ENCODE measurements around the gene ASB18. TPM values are rescaled to one million over a fixed set of nuclear protein-coding genes. Genes with fewer than 3 reads are reported as not detected.

The ASB18 gene
- total and polyA plus RNA-seq, 2 experiments from 2014 or later = not detected

DNA sequence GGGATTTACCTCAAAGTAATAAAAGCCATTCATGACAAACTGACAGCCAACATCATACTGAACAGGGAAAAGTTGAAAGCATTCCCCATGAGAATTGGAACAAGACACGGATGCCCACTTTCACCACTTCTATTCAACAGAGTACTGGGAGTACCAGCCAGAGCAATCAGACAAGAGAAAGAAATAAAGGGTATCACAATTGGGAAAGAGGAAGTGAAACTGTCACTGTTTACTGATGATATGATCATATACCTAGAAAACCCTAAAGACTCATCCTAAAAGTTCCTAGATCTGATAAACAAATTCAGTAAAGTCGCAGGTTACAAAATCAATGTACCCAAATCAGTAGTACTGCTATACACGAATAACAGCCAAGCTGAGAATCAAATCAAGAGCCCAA, 17.2 kb upstream of the ASB18 start:
- H3K27me3 ChIP-seq (ENCODE audit: insufficient read depth) = no peaks in the 10 kb centered on the region
- no peaks in the 10 kb centered on the region for H3K79me2 ChIP-seq (replicated peaks; ENCODE audit: insufficient read depth)
- H3K9me2 ChIP-seq (ENCODE audit: insufficient read depth) = no peaks in the 10 kb centered on the region
- H3K4me2 ChIP-seq = no peak overlapping the region
- DNase-seq (ENCODE audit: low spot score) = no peak
- no peaks in the 10 kb centered on the region for H3K4me1 Mint-ChIP-seq
- peaks cover 22% of the 10 kb centered on the region for H3K9me3 Mint-ChIP-seq
- H3K27ac Mint-ChIP-seq = no peak overlapping the region
- no peaks in the 10 kb centered on the region for H3K36me3 Mint-ChIP-seq (ENCODE audit: low read depth)
- no peaks in the 10 kb centered on the region for H3K4me1 ChIP-seq (ENCODE audit: insufficient read depth)
- no peak overlapping the region for H3K27ac ChIP-seq (ENCODE audit: low read depth)
- H3F3A ChIP-seq (replicated peaks; ENCODE audit: low read depth) = no peaks in the 10 kb centered on the region
- H3K4me3 ChIP-seq = no peak overlapping the region
- no peaks in the 10 kb centered on the region for H3K36me3 ChIP-seq (ENCODE audit: insufficient read depth)
- H2AFZ ChIP-seq = no peak overlapping the region
- ATAC-seq = no peak
- no peak overlapping the region for H3K4me3 Mint-ChIP-seq
- no peaks in the 10 kb centered on the region for H4K20me1 ChIP-seq (replicated peaks; ENCODE audit: insufficient read depth)
- no peaks in the 10 kb centered on the region for H3K27me3 Mint-ChIP-seq (ENCODE audit: insufficient read depth, low read depth, poor library complexity)
- TF ChIP-seq NANOG (IDR thresholded peaks at IDR 0.05; ENCODE audit: borderline replicate concordance) = no peak
- no peak for TF ChIP-seq EZH2phosphoT487 (IDR thresholded peaks at IDR 0.05; ENCODE audit: unreplicated experiment)
- TF ChIP-seq POLR2AphosphoS5 (IDR thresholded peaks at IDR 0.05; ENCODE audit: low read depth) = no peak
- no peak for TF ChIP-seq ZNF331 (CRISPR knock-in tag; IDR thresholded peaks at IDR 0.05; ENCODE audit: low read depth)
- TF ChIP-seq STAT1 (IDR thresholded peaks at IDR 0.05; ENCODE audit: unreplicated experiment) = no peak
- TF ChIP-seq CREB1 (CRISPR knock-in tag; IDR thresholded peaks at IDR 0.05; ENCODE audit: low read depth) = no peak

DNA sequence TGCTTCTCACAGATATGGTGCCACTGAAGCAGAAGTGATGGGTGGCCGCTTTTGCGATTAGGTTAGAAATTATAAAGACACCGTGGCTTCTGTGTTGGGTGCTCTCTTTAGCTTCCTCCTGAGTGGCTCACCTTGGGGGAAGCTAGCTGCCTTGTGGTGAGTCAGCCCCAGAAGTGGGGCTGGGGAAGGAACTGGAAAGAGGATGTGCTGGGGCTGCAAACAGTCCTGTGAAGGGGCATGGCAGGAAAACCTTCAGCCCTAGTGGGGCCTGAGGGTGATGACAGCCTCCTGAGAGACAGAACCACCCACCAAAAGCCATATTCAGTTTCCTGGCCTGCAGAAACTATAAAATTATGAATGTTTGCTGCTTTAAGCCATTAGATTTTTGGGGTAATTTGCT, 8.9 kb upstream of the ASB18 start:
- Mint-ChIP-seq H3K27ac (no peak overlapping the region), H3K4me3 (no peak overlapping the region), H3K4me1 (no peaks in the 10 kb centered on the region), H3K27me3 (ENCODE audit: insufficient read depth, low read depth, poor library complexity) (peaks cover 9% of the 10 kb centered on the region), H3K9me3 (peaks cover 45% of the 10 kb centered on the region), H3K36me3 (ENCODE audit: low read depth) (peaks cover 19% of the 10 kb centered on the region; the same call in 2 of the 3 replicates)
- Histone ChIP-seq H3K9me2 (ENCODE audit: insufficient read depth) (peaks cover 8% of the 10 kb centered on the region; the same call in 1 of the 2 replicates), H4K20me1 (replicated peaks; ENCODE audit: insufficient read depth) (no peaks in the 10 kb centered on the region), H3K27ac (ENCODE audit: low read depth) (no peak overlapping the region), H3K79me2 (replicated peaks; ENCODE audit: insufficient read depth) (no peaks in the 10 kb centered on the region), H2AFZ (no peak overlapping the region), H3K36me3 (ENCODE audit: insufficient read depth) (no peaks in the 10 kb centered on the region), H3K4me3 (no peak overlapping the region), H3K27me3 (ENCODE audit: insufficient read depth) (no peaks in the 10 kb centered on the region), H3K4me1 (ENCODE audit: insufficient read depth) (no peaks in the 10 kb centered on the region), H3K4me2 (no peak overlapping the region), H3F3A (replicated peaks; ENCODE audit: low read depth) (no peaks in the 10 kb centered on the region)
- ATAC-seq (no peak), DNase-seq (ENCODE audit: low spot score) (no peak)
- TF ChIP-seq CREB1 (CRISPR knock-in tag; IDR thresholded peaks at IDR 0.05; ENCODE audit: low read depth) (no peak), NANOG (IDR thresholded peaks at IDR 0.05; ENCODE audit: borderline replicate concordance) (no peak), ZNF114 (CRISPR knock-in tag; IDR thresholded peaks at IDR 0.05) (no peak), JUNB (IDR thresholded peaks at IDR 0.05; ENCODE audit: unreplicated experiment) (no peak), POLR2AphosphoS5 (IDR thresholded peaks at IDR 0.05; ENCODE audit: low read depth) (no peak), EZH2 (IDR thresholded peaks at IDR 0.05; ENCODE audit: low read depth, unreplicated experiment) (no peak), ZNF331 (CRISPR knock-in tag; IDR thresholded peaks at IDR 0.05; ENCODE audit: low read depth) (no peak)
- TF ChIP-seq, protein P1, sequence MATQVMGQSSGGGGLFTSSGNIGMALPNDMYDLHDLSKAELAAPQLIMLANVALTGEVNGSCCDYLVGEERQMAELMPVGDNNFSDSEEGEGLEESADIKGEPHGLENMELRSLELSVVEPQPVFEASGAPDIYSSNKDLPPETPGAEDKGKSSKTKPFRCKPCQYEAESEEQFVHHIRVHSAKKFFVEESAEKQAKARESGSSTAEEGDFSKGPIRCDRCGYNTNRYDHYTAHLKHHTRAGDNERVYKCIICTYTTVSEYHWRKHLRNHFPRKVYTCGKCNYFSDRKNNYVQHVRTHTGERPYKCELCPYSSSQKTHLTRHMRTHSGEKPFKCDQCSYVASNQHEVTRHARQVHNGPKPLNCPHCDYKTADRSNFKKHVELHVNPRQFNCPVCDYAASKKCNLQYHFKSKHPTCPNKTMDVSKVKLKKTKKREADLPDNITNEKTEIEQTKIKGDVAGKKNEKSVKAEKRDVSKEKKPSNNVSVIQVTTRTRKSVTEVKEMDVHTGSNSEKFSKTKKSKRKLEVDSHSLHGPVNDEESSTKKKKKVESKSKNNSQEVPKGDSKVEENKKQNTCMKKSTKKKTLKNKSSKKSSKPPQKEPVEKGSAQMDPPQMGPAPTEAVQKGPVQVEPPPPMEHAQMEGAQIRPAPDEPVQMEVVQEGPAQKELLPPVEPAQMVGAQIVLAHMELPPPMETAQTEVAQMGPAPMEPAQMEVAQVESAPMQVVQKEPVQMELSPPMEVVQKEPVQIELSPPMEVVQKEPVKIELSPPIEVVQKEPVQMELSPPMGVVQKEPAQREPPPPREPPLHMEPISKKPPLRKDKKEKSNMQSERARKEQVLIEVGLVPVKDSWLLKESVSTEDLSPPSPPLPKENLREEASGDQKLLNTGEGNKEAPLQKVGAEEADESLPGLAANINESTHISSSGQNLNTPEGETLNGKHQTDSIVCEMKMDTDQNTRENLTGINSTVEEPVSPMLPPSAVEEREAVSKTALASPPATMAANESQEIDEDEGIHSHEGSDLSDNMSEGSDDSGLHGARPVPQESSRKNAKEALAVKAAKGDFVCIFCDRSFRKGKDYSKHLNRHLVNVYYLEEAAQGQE (IDR thresholded peaks at IDR 0.05; ENCODE audit: unreplicated experiment) = no peak
- TF ChIP-seq, protein P2, sequence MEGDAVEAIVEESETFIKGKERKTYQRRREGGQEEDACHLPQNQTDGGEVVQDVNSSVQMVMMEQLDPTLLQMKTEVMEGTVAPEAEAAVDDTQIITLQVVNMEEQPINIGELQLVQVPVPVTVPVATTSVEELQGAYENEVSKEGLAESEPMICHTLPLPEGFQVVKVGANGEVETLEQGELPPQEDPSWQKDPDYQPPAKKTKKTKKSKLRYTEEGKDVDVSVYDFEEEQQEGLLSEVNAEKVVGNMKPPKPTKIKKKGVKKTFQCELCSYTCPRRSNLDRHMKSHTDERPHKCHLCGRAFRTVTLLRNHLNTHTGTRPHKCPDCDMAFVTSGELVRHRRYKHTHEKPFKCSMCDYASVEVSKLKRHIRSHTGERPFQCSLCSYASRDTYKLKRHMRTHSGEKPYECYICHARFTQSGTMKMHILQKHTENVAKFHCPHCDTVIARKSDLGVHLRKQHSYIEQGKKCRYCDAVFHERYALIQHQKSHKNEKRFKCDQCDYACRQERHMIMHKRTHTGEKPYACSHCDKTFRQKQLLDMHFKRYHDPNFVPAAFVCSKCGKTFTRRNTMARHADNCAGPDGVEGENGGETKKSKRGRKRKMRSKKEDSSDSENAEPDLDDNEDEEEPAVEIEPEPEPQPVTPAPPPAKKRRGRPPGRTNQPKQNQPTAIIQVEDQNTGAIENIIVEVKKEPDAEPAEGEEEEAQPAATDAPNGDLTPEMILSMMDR (conservative IDR thresholded peaks at IDR 0.05; ENCODE audit: low read depth in 2 of 2) = no peak
- TF ChIP-seq, protein P3, sequence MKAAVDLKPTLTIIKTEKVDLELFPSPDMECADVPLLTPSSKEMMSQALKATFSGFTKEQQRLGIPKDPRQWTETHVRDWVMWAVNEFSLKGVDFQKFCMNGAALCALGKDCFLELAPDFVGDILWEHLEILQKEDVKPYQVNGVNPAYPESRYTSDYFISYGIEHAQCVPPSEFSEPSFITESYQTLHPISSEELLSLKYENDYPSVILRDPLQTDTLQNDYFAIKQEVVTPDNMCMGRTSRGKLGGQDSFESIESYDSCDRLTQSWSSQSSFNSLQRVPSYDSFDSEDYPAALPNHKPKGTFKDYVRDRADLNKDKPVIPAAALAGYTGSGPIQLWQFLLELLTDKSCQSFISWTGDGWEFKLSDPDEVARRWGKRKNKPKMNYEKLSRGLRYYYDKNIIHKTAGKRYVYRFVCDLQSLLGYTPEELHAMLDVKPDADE (IDR thresholded peaks at IDR 0.05) = no peak

Measured in GM23338 (cell line).